ENCODE results near the gene FBXO7.

DNA sequence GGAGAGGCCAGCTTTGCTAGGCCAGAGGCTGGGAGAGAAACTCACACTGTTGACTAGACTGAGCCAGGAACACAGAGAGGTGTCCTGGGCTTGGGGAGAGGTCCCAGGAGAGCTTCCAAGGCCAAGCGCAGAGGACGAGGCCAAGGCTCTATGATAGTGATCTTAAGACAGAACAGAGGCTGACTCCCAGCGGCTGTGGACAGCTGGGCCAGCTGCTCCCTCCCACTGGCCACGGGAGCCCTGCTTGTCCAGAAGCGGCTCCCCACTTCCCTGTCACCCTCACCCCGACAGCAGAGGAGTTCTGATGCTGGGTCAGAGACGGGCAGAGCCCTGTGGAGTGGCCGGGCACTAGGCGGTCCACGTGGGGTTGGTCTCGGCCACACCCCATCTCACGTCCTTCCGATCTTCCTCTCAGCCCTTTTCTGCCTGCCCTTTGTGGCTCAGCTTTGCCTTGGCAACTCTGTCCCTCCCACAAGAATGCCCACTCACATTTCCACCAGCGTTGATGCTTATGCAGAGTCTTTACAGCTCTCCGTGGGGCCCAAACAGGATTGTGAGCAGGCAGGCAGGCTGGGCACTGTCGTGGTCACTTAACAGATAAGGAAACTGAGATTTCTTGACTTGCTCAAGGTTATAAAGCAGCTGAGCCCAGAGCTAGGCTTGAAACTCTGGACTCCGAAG, 68.2 kb downstream of the FBXO7 start:
- no peak for TF ChIP-seq EZH2 (IDR thresholded peaks at IDR 0.05)
- TF ChIP-seq POLR2AphosphoS5 (IDR thresholded peaks at IDR 0.05; ENCODE audit: borderline replicate concordance, low read depth, low read length), result no peak

Measured in SK-N-MC (cell line).